Measurements from ENCODE around the gene BIRC7.

DNA sequence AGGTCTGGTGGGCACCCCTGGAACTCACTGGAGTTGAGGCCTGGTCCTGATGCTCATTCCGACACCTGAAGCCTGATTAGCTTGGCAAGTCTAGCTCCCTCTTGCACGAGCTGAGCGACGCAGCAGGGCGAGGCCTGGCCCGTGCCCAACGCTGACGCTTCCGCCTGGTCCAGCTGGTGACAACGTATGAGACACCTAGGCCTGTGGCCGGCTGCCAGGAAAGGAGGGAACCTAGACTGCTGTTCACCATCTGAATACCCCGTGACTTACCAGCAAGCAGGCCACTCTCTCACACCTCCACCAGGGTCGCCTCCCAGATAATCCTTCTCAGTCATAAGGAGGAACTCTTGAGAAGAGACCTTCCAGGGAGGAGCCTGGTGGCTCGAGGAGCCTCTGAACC, 44.3 kb upstream of the BIRC7 start:
- TF ChIP-seq, protein P1, sequence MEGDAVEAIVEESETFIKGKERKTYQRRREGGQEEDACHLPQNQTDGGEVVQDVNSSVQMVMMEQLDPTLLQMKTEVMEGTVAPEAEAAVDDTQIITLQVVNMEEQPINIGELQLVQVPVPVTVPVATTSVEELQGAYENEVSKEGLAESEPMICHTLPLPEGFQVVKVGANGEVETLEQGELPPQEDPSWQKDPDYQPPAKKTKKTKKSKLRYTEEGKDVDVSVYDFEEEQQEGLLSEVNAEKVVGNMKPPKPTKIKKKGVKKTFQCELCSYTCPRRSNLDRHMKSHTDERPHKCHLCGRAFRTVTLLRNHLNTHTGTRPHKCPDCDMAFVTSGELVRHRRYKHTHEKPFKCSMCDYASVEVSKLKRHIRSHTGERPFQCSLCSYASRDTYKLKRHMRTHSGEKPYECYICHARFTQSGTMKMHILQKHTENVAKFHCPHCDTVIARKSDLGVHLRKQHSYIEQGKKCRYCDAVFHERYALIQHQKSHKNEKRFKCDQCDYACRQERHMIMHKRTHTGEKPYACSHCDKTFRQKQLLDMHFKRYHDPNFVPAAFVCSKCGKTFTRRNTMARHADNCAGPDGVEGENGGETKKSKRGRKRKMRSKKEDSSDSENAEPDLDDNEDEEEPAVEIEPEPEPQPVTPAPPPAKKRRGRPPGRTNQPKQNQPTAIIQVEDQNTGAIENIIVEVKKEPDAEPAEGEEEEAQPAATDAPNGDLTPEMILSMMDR (IDR thresholded peaks at IDR 0.05 in 8 of 11, conservative IDR thresholded peaks at IDR 0.05 in 3 of 11): no peak
- no peak for TF ChIP-seq POLR2A (IDR thresholded peaks at IDR 0.05)
